ENCODE measurements around the gene MLANA.
A peak's percentile ranks its signal among the peaks of the same experiment; 100 is the strongest.

DNA sequence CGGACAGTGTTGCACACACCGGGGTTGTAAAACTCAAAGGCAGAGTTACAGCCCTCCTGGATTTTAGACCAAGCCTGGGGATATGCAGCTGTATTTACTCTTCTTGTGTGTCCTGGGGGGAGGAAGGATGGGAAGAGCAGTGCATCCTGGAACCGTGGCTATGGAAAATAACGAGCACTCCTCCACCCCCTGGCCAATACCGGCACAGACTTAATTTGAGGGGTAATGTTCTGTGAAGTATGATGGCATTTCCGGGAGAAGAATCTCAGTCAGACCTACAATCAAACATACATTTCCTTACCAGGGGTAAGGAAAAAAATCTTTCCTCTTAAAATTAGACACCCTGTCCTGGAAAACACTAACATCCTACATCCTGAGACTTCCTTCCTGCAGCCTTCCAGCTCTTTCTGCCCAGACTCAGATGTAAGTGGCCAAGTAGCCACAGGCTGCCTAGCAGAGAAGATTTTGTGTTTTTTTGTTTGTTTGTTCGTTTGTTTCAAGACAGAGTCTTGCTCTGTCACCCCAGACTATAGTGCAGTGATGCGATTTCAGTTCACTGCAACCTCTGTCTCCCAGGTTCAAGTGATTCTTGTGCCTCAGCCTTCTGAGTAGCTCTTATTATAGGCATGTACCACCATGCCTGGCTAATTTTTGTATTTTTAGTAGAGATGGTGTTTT lies 46.8 kb upstream of the MLANA start:
- TF ChIP-seq ZNF514 (tag by site-specific recombination; IDR thresholded peaks at IDR 0.05) = no peak
- no peak for TF ChIP-seq ZNF24 (tag by site-specific recombination; IDR thresholded peaks at IDR 0.05)
- no peak for TF ChIP-seq YY1 (tag by site-specific recombination; IDR thresholded peaks at IDR 0.05)
- TF ChIP-seq ZNF561 (tag by site-specific recombination; IDR thresholded peaks at IDR 0.05; ENCODE audit: borderline replicate concordance) = peak; percentile 13; the same call in 1 of the 2 replicates
- TF ChIP-seq ZBTB49 (tag by site-specific recombination; IDR thresholded peaks at IDR 0.05; ENCODE audit: low read depth) = no peak
- TF ChIP-seq ZNF121 (tag by site-specific recombination; IDR thresholded peaks at IDR 0.05) = no peak
- TF ChIP-seq ZFP3 (tag by site-specific recombination; IDR thresholded peaks at IDR 0.05; ENCODE audit: low read depth) = no peak
- TF ChIP-seq GLI4 (tag by site-specific recombination; IDR thresholded peaks at IDR 0.05) = no peak
- TF ChIP-seq ZNF146 (tag by site-specific recombination; IDR thresholded peaks at IDR 0.05) = no peak
- TF ChIP-seq ZNF658 (tag by site-specific recombination; IDR thresholded peaks at IDR 0.05) = no peak
- TF ChIP-seq ZNF184 (tag by site-specific recombination; IDR thresholded peaks at IDR 0.05) = no peak
- no peak for TF ChIP-seq KLF16 (tag by site-specific recombination; IDR thresholded peaks at IDR 0.05)
- no peak for TF ChIP-seq CTCF (tag by site-specific recombination; IDR thresholded peaks at IDR 0.05)

Measured in HEK293 (cell line).